HepG2 (cell line): ENCODE results near the gene S100A4. TPM values are rescaled to one million over a fixed set of nuclear protein-coding genes. Genes with fewer than 3 reads are reported as not detected.

ENCODE experiments used
- FOXM1 ChIP-seq: sonication (generic); formaldehyde crosslinking; IDR thresholded peaks from 2 replicates; pipeline ENCODE4 v1.5.0; 2020; ENCODE audit warnings: missing genetic modification reagents
- MAZ ChIP-seq, 2 experiments: sonication (generic) in 1 of 2; formaldehyde crosslinking in 1 of 2; IDR thresholded peaks; 2 replicates each; pipeline versions ENCODE4 v1.5.0 to v1.6.1; 2012 to 2020; ENCODE audit warnings: low read depth in 2 of 2, mild to moderate bottlenecking in 2 of 2, borderline replicate concordance in 1 of 2, improper control_type of control experiment in 1 of 2, low read length in 1 of 2, missing genetic modification reagents in 1 of 2, moderate library complexity in 1 of 2
- MIXL1 ChIP-seq: IDR thresholded peaks from 2 replicates; pipeline ENCODE4 v1.6.1; 2016
- NFKBIZ ChIP-seq: IDR thresholded peaks from 2 replicates; pipeline ENCODE4 v1.6.1; 2018; ENCODE audit warnings: missing genetic modification reagents, missing compliant biosample characterization
- PCBP1 ChIP-seq: fragments of 200-400 bp; formaldehyde crosslinking; IDR thresholded peaks from 2 replicates; pipeline ENCODE4 v1.6.1; 2017; ENCODE audit warnings: mild to moderate bottlenecking, low read depth, low read length, borderline replicate concordance
- PHF21A ChIP-seq: sonication (generic); formaldehyde crosslinking; IDR thresholded peaks from 2 replicates; pipeline ENCODE4 v1.5.0; 2020; ENCODE audit warnings: mild to moderate bottlenecking, missing genetic modification reagents
- PITX1 ChIP-seq: sonication (generic); formaldehyde crosslinking; IDR thresholded peaks from 2 replicates; pipeline ENCODE4 v1.5.1; 2020; ENCODE audit warnings: mild to moderate bottlenecking, missing genetic modification reagents
- SIX4 ChIP-seq: sonication (generic); formaldehyde crosslinking; IDR thresholded peaks from 2 replicates; pipeline ENCODE4 v1.4.0; 2020; ENCODE audit warnings: missing genetic modification reagents
- SKI ChIP-seq: fragments of 450-650 bp; IDR thresholded peaks from one replicate; pipeline ENCODE4 v1.6.1; 2018; ENCODE audit warnings: mild to moderate bottlenecking; ENCODE audit not compliant: partially characterized antibody
- SMAD1 ChIP-seq: sonication (generic); formaldehyde crosslinking; IDR thresholded peaks from 2 replicates; pipeline ENCODE4 v1.4.0; 2020; ENCODE audit warnings: missing genetic modification reagents, low read depth, mild to moderate bottlenecking, borderline replicate concordance
- SRF ChIP-seq: IDR thresholded peaks from 2 replicates; pipeline ENCODE4 v1.6.1; 2011; ENCODE audit warnings: mild to moderate bottlenecking, low read depth, low read length, moderate library complexity
- XRCC5 ChIP-seq: fragments of 200-400 bp; formaldehyde crosslinking; optimal IDR thresholded peaks from 2 replicates; pipeline ENCODE3; 2017; ENCODE audit warnings: mild to moderate bottlenecking, low read length
- ZFP82 ChIP-seq: sonication (generic); formaldehyde crosslinking; IDR thresholded peaks from 2 replicates; pipeline ENCODE4 v1.5.1; 2020; ENCODE audit warnings: mild to moderate bottlenecking, missing genetic modification reagents, borderline replicate concordance
- ZNF720 ChIP-seq: sonication (generic); formaldehyde crosslinking; IDR thresholded peaks from 2 replicates; pipeline ENCODE4 v1.4.0; 2020; ENCODE audit warnings: missing genetic modification reagents
- polyA plus RNA-seq, 8 experiments: library from polyadenylated mRNA; depleted of rRNA in 3 of 8; stranded (reverse) in 7 of 8; unstranded in 1 of 8; fragments of >200 nt; fragmentation: Illumina TruSeq in 4 of 8; extraction: Trizol in 4 of 8; gene quantifications; 2 replicates each; pipeline versions ENCODE4 v1.2.1 to v1.2.3, GENCODE V29; 2011 to 2016; ENCODE audit warnings: low read depth in 4 of 8, missing spikeins in 1 of 8, mixed read lengths in 1 of 8; ENCODE audit not compliant: insufficient read depth in 1 of 8
- total RNA-seq, 5 experiments: library from RNA; depleted of rRNA; stranded (reverse); fragments of >200 nt; fragmentation: Illumina TruSeq; extraction: Trizol; gene quantifications; 2 replicates each; pipeline ENCODE4 v1.2.3, GENCODE V29; 2016; ENCODE audit warnings: low read depth in 1 of 5
- TF ChIP-seq, protein P1 (sequence below): sonication (generic); formaldehyde crosslinking; IDR thresholded peaks from one replicate; pipeline ENCODE4 v1.5.1; 2020; ENCODE audit warnings: mild to moderate bottlenecking, missing genetic modification reagents; ENCODE audit errors: not compliant biosample characterization
- TF ChIP-seq, protein P2 (sequence below): fragments of 450-650 bp; IDR thresholded peaks from 2 replicates; pipeline ENCODE4 v1.6.1; 2016
- TF ChIP-seq, protein P3 (sequence below): sonication (generic); formaldehyde crosslinking; IDR thresholded peaks from 2 replicates; pipeline ENCODE4 v1.5.0; 2020; ENCODE audit warnings: mild to moderate bottlenecking, missing genetic modification reagents
- TF ChIP-seq, protein P4 (sequence below): sonication (generic); formaldehyde crosslinking; IDR thresholded peaks from 2 replicates; pipeline ENCODE4 v1.4.0; 2020; ENCODE audit warnings: mild to moderate bottlenecking, missing genetic modification reagents

The S100A4 gene
- total and polyA plus RNA-seq, 2 of the 13 experiments (the other 11 are each of a cell fraction or from before 2014, with no cell fraction given) = 12.9 to 20.2 TPM

DNA sequence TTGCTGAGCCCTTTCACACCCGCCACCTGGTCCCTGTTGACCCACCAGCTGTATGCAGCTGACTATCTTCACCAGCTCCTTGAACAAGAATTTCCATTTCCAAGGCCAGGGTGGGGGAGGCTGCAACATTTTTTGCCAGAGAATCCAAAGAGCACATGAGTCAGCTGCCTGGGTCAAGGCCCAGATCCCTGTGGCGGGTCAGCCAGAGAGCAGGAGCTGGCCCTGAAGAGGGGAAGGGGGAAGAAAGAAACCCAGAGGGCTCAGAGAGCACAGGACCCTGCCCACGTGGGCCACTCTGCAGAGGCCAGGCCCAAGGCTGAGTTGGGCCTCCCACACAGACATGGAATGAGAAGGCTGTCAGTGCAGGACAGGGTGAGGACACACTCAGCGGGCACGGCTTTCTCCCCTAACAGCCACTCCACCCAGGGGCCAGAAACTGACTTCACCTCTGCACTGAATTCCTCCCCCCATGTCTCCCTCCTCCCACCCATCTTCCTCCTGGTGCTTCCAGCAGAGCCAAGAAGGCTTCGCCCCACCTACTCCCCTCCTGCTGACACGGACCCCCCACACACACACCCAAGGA, 38.7 kb downstream of the S100A4 start (continued):
- TF ChIP-seq, protein P1, sequence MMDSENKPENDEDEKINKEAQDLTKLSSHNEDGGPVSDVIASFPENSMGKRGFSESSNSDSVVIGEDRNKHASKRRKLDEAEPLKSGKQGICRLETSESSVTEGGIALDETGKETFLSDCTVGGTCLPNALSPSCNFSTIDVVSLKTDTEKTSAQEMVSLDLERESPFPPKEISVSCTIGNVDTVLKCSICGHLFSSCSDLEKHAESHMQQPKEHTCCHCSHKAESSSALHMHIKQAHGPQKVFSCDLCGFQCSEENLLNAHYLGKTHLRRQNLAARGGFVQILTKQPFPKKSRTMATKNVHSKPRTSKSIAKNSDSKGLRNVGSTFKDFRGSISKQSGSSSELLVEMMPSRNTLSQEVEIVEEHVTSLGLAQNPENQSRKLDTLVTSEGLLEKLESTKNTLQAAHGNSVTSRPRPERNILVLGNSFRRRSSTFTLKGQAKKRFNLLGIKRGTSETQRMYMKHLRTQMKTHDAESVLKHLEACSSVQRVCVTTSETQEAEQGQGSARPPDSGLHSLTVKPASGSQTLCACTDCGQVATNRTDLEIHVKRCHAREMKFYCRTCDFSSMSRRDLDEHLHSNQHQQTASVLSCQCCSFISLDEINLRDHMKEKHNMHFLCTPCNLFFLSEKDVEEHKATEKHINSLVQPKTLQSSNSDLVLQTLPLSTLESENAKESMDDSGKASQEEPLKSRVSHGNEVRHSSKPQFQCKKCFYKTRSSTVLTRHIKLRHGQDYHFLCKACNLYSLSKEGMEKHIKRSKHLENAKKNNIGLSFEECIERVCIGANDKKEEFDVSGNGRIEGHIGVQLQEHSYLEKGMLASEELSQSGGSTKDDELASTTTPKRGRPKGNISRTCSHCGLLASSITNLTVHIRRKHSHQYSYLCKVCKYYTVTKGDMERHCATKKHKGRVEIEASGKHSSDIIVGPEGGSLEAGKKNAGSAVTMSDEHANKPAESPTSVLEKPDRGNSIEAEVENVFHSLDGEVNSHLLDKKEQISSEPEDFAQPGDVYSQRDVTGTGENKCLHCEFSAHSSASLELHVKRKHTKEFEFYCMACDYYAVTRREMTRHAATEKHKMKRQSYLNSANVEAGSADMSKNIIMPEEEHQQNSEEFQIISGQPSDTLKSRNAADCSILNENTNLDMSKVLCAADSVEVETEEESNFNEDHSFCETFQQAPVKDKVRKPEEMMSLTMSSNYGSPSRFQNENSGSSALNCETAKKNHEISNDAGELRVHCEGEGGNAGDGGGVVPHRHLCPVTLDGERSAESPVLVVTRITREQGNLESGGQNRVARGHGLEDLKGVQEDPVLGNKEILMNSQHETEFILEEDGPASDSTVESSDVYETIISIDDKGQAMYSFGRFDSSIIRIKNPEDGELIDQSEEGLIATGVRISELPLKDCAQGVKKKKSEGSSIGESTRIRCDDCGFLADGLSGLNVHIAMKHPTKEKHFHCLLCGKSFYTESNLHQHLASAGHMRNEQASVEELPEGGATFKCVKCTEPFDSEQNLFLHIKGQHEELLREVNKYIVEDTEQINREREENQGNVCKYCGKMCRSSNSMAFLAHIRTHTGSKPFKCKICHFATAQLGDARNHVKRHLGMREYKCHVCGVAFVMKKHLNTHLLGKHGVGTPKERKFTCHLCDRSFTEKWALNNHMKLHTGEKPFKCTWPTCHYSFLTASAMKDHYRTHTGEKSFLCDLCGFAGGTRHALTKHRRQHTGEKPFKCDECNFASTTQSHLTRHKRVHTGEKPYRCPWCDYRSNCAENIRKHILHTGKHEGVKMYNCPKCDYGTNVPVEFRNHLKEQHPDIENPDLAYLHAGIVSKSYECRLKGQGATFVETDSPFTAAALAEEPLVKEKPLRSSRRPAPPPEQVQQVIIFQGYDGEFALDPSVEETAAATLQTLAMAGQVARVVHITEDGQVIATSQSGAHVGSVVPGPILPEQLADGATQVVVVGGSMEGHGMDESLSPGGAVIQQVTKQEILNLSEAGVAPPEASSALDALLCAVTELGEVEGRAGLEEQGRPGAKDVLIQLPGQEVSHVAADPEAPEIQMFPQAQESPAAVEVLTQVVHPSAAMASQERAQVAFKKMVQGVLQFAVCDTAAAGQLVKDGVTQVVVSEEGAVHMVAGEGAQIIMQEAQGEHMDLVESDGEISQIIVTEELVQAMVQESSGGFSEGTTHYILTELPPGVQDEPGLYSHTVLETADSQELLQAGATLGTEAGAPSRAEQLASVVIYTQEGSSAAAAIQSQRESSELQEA (CRISPR knock-in tag) = no peak
- TF ChIP-seq FOXM1 (CRISPR knock-in tag) = no peak
- TF ChIP-seq MAZ (IDR thresholded peaks at IDR 0.05; ENCODE audit: borderline replicate concordance, low read depth, low read length) = no peak
- TF ChIP-seq MAZ (CRISPR knock-in tag; IDR thresholded peaks at IDR 0.05; ENCODE audit: low read depth) = no peak
- no peak for TF ChIP-seq PITX1 (CRISPR knock-in tag)
- TF ChIP-seq, protein P2, sequence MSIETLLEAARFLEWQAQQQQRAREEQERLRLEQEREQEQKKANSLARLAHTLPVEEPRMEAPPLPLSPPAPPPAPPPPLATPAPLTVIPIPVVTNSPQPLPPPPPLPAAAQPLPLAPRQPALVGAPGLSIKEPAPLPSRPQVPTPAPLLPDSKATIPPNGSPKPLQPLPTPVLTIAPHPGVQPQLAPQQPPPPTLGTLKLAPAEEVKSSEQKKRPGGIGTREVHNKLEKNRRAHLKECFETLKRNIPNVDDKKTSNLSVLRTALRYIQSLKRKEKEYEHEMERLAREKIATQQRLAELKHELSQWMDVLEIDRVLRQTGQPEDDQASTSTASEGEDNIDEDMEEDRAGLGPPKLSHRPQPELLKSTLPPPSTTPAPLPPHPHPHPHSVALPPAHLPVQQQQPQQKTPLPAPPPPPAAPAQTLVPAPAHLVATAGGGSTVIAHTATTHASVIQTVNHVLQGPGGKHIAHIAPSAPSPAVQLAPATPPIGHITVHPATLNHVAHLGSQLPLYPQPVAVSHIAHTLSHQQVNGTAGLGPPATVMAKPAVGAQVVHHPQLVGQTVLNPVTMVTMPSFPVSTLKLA = no peak
- no peak for TF ChIP-seq MIXL1
- TF ChIP-seq SKI = peak; percentile 33
- no peak for TF ChIP-seq SIX4 (CRISPR knock-in tag)
- TF ChIP-seq, protein P3, sequence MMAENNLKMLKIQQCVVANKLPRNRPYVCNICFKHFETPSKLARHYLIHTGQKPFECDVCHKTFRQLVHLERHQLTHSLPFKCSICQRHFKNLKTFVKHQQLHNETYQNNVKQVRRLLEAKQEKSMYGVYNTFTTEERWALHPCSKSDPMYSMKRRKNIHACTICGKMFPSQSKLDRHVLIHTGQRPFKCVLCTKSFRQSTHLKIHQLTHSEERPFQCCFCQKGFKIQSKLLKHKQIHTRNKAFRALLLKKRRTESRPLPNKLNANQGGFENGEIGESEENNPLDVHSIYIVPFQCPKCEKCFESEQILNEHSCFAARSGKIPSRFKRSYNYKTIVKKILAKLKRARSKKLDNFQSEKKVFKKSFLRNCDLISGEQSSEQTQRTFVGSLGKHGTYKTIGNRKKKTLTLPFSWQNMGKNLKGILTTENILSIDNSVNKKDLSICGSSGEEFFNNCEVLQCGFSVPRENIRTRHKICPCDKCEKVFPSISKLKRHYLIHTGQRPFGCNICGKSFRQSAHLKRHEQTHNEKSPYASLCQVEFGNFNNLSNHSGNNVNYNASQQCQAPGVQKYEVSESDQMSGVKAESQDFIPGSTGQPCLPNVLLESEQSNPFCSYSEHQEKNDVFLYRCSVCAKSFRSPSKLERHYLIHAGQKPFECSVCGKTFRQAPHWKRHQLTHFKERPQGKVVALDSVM = peak; percentile 24; the same call in 1 of the 2 replicates
- TF ChIP-seq, protein P4, sequence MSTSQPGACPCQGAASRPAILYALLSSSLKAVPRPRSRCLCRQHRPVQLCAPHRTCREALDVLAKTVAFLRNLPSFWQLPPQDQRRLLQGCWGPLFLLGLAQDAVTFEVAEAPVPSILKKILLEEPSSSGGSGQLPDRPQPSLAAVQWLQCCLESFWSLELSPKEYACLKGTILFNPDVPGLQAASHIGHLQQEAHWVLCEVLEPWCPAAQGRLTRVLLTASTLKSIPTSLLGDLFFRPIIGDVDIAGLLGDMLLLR (CRISPR knock-in tag) = no peak
- TF ChIP-seq NFKBIZ (CRISPR knock-in tag) = no peak
- no peak for TF ChIP-seq PCBP1
- TF ChIP-seq ZNF720 (CRISPR knock-in tag) = no peak
- TF ChIP-seq SMAD1 (CRISPR knock-in tag) = no peak
- TF ChIP-seq XRCC5 = no peak
- TF ChIP-seq PHF21A (CRISPR knock-in tag) = no peak
- no peak for TF ChIP-seq SRF
- no peak for TF ChIP-seq ZFP82 (CRISPR knock-in tag)
